NCI-H128 (cell line): ENCODE results near the gene MDP1.
A peak's percentile ranks its signal among the peaks of the same experiment; 100 is the strongest.
"Not testable (repeated sequence)": the region's sequence is repeated elsewhere in the genome, so short reads cannot be mapped to it uniquely, and the experiment has no call there.

ENCODE experiments used
- DNase-seq: peaks from one replicate; lab custom pipeline; 2025; ENCODE audit not compliant: unreplicated experiment; lab: John Stamatoyannopoulos, UW

Gene MDP1

GRCh38 chr14:24251880-24252288 is 36.0 kb upstream of the MDP1 start:
- DNase-seq, result no peak

GRCh38 chr14:24250354-24250753 is 34.5 kb upstream of the MDP1 start:
- no peak for DNase-seq

DNA sequence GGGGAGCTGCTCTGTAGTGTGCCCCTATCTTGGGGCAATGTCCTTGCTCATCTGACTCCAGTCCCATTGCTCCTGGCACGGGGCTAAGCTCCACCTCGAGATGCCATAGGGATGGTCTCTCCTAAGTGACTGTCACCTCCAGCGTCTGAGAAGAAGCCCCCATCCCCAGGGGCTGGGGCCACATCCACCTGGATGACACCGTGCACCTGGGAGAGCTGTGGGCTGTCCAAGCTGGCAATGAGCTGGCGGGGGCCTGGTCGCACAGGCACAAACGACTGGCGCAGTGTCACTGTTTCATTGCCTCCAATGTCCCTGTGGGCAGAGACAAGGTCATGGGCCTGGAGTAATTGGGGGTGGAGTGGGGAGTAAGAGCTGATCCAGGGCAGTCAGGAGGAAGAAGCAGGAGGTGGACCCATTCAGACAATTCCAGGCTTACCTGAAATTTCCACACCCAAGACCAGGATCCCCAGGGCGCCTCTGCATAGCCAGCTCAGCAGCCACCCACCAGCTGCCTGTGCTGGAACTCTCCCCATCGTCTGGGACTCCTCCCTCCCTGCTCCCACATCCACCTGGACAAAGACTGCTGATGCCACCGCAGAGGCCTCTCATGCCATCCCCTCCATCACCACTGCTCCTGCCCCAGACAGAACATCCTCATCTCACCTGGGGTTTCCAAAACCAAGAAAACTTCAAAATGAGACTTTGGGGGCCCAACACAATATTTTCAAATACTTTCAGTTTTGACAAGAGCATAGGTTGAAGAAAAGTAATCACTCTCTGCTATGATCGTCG is 33.6 kb upstream of the MDP1 start:
- no peak for DNase-seq

DNA sequence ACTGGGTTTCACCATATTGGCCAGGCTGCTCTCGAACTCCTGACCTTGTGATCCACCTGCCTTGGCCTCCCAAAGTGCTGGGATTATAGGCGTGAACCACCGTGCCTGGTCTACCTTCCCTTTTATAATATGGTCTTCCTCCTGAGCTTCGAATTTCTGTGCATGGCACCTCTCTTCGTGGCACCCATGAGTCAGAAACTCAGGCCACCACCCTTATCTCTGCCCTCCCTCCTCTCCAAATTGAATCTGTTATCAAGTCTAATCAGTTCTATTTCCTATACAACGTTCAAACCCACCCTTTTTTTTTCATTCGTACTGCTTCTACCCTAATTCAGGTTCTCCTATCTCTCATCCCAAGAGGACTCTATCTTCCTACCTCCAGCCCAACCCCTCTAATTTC is 31.6 kb upstream of the MDP1 start:
- no peak for DNase-seq

- DNase-seq, result no peak
These were observed 30.9 kb upstream of the MDP1 start for GRCh38 chr14:24246765-24247212.

DNA sequence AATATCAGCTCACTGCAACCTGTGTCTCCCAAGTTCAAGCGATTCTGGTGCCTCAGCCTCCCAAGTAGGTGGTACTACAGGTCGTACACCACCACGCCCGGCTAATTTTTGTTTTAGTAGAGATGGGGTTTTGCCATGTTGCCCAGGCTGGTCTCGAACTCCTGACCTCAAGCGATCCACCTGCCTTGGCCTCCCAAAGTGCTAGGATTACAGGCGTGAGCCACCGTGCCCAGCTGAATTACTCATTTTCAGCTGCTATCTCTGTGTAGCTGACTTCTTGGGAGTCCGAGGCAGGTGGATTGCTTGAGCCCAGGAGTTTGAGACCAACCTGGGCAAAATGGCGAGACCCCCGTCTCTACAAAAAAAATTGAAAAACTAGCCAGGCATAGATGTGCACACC is 29.5 kb upstream of the MDP1 start:
- DNase-seq, result not testable (repeated sequence)

GRCh38 chr14:24243336-24243836 is 27.5 kb upstream of the MDP1 start:
- no peak for DNase-seq

DNA sequence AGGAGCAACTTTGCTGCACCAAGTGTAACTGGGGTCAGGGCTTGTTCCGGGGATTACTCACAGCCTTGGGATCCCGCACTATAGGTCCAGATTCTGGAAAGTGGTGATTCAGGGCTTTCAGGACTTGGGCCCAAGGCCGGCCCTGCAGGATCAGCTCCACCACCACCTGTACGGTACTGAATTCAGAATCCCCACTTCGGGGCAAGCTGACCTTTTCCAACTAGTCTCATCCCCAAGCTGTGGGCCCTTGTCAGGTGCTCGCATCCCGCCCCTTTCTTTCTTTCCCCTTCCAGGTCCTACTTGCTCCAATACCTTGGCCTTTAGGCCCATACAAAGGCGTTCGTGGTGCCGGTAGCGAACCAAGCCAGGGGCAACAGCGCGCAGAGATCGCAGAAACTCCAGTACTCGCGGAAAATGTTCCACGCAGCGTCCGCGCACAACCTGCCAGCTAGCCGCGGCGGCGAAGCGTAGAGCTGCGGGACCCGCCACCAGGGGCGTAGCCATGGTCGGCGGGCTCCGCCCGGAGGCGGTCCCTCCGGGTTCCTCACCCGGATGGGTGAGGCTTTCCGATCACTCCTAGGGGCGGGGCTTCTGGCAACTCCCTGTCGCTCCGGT is 26.1 kb upstream of the MDP1 start:
- DNase-seq, result peak; percentile 92

DNA sequence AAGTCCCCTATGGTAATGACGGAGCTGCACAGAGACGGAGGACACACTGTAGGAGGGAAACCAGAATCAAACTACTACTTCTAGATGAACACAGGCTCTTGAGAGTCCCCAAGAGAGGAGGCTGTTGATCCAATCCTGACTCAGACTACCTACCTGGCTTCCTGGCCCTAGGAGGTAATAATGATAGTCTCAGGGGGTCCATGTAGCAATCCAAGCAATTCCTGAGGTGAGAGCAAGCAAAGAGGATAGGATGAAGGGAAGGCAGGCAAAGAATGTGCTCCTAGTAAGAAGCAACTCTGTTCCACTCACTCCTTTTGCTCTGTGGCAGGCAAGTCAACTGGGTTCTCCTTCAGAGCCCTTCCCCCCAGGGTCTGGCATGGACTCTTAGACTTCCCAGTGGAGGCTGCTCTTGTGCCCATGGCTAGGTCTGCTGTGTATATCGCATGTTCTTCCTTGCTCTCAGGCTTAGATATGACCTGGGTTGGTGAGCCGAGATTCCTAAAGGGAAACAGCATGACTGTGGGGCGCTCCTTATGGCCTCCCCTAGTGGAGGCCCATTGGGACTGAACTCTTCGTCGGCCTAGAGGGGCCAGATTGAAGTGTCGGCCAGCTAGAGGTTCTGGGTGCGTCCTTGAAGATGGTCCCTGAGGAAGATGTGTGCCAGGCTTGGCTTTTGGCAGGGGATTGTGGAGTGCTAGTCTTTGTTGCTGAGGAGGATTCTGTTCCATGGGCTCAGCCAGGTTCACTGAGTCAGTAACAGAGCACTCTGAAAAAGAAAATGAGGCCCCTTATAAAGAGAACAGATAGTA is 24.4 kb upstream of the MDP1 start:
- DNase-seq, result no peak

- DNase-seq, result no peak
These were observed 22.7 kb upstream of the MDP1 start for GRCh38 chr14:24238527-24239037.

DNA sequence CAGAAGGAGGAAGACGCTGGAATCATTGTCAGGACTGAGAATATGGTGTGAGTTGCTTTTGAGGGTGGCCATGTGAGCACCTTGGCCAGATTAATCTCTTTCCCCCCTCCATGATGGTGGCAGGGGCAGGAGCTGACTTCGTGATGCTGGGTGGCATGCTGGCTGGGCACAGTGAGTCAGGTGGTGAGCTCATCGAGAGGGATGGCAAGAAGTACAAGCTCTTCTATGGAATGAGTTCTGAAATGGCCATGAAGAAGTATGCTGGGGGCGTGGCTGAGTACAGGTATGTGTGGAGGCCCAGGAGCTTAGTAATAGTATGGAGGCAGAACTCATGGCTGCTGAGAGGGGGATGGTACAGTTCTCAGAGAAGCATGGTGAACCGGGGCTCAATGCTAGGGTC is 22.3 kb upstream of the MDP1 start:
- no peak for DNase-seq

GRCh38 chr14:24237463-24237955 is 21.6 kb upstream of the MDP1 start:
- DNase-seq, result no peak

DNA sequence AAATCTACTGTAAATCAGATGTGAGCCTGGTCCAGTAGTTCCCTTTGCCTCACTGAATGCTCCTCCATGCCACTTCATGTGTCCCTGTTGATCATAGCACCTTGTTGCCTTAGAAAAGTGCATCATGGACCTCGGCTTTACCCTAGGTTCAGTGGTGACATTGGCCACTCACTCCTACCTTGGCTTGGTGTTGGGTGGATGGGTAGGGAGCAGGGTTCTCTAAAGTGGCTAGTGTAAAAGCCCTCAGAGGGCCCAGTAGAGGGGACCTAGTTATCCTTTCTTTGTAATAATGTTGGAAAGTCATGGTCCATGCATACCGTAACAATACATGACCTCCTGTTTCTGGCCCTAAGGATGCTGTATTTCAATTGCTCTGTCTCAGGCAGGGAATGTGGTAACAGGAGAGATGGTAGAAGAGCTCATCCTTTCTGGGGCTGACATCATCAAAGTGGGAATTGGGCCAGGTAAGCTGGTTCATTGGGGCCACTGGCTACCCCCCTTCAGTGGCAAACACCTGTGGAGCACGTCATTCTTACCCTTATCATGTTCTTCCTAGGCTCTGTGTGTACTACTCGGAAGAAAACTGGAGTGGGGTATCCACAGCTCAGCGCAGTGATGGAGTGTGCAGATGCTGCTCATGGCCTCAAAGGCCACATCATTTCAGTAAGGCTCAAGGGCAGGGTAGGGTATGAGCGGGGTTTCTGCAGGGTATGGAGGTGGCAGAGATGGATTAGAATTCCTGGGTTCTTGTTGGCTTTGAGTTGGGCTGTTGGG is 21.0 kb upstream of the MDP1 start:
- DNase-seq, result no peak

- no peak for DNase-seq
These were observed 20.2 kb upstream of the MDP1 start for GRCh38 chr14:24235804-24236688.

DNA sequence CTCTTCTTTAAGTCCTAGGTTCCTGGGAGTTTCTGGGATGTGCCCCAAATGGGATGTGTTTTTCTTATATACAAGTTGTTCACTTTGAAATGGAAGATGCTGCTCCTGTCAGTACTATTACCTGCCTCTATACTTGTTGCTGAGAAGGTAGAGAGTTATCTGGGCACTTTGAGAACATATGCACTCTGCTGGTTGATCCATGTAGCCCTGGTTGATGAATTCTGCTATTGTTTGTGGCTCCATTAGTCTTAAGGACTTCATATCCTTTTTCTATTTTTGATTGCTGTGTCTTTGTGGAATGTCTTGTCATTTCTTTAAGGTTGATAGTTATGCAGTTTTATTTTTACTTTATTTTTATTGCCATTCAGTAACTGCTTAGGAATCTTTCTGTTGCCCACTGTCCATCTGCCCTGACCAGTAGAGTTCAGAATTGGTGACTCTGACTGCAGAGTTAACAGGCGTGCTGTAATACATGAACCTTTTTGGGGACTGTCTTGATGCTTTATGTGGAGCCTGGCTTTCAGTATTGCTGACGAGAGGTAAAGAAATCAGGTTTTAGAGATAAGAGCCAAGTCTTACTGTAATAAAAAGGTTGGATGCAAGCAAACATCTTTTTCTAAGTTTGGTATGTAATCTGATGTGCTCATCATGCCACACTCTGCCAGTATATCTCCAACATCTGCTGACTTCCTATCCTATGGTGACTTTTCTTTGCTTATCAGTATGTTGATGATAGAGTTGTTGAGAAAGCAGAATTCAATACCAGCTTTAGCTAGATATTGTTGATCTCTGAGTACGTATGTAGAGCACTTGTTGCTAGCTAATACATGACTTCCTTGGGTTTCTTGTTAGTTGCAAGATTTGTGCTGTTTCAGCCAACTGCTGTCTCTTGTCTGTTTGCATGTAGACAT is 18.5 kb upstream of the MDP1 start:
- no peak for DNase-seq

DNA sequence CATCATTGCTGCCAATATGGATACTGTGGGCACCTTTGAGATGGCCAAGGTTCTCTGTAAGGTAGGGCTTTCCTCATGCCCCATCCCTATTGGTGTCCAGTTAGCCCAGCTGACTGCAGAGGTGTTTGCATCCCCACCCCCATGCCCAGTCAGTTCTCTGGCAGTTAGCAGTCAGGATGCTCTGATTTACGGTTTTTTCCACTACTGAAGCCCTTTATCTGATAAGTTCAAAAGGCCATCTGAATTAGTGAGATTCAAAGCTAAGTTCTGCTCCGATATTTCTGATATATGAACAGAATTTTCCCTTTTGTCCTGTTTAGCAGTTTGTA is 17.6 kb upstream of the MDP1 start:
- no peak for DNase-seq

DNA sequence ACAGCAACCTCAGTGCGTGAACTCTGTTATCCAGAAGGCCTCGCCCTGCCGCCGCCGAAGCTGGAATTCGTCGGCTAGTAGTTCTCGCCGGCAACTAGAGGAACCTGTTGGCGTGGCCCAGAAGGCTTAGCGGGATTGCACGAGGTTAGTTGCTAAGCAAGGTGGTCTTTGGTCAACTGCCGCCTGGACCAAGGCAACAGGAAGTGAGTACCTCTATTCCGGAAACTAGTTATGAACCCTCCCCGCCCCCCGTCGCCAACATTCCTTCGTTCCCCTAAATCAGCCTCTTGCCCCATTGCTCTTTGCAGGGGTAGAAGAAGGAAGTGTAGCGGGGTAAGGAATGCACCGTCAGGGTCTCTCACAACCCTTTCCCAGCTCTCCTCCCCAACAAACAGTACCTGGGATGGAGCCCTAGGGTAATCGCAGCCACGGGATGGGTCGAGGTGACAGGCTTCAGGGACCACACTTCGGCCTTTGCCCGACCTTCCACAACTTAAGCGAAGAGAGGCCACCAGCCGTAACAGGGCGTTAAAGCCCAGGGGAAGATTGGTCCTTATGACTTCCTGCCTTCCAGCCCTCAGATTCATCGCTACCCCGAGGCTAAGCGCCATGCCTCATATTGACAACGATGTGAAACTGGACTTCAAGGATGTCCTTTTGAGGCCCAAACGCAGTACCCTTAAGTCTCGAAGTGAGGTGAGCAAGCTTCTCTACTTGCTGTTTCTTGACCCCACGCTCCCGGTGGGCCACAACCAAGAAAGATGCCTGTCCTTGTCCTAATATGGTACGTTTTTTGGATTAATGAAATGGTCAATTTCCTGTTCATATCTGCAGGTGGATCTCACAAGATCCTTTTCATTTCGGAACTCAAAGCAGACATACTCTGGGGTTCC is 17.0 kb upstream of the MDP1 start, which contains the start of gene GMPR2:
Gene GMPR2, plus strand, starts transcription at position 285 of the 893 bp plus-strand sequence. Its CDS starts 325 bp downstream, at position 610.
- DNase-seq, result no peak
